Neural cell (in vitro differentiated cells): ENCODE measurements around the gene DNAJC5G. TPM values are rescaled to one million over a fixed set of nuclear protein-coding genes. Genes with fewer than 3 reads are reported as not detected.

Experiments
- H2AFZ ChIP-seq: fragments of 200-600, 300-800 bp; sonication (generic), shearing (Covaris generic); 2 replicates; pipeline ENCODE4 v1.6.0; 2014; ENCODE audit warnings: low read depth, mild to moderate bottlenecking, antibody characterized with exemption, low read length, moderate library complexity
- H3F3A ChIP-seq: fragments of 200-600 bp; shearing (Covaris generic); 2 replicates; pipeline ENCODE4 v1.6.1; 2016; ENCODE audit warnings: mild to moderate bottlenecking, moderate library complexity, mixed read lengths, antibody characterized with exemption, low read length; ENCODE audit not compliant: insufficient read depth, poor library complexity, severe bottlenecking
- H3K27ac ChIP-seq: fragments of 200-600, 300-800 bp; sonication (generic), shearing (Covaris generic); 2 replicates; pipeline ENCODE4 v1.5.1; 2014; ENCODE audit warnings: mild to moderate bottlenecking, low read length, moderate library complexity
- H3K27me3 ChIP-seq: fragments of 300-800, 200-600 bp; sonication (generic), shearing (Covaris generic); 2 replicates; pipeline ENCODE4 v1.6.0; 2014; ENCODE audit warnings: mild to moderate bottlenecking, low read depth, low read length, moderate library complexity; ENCODE audit not compliant: insufficient read depth
- H3K36me3 ChIP-seq: fragments of 300-800, 200-600 bp; sonication (generic), shearing (Covaris generic); 2 replicates; pipeline ENCODE4 v1.5.1; 2014; ENCODE audit warnings: mild to moderate bottlenecking, antibody characterized with exemption, low read length, moderate library complexity; ENCODE audit not compliant: insufficient read depth
- H3K4me2 ChIP-seq: fragments of 300-800, 200-600 bp; sonication (generic), shearing (Covaris generic); 2 replicates; pipeline ENCODE4 v1.6.0; 2014; ENCODE audit warnings: mild to moderate bottlenecking, low read length
- H3K4me3 ChIP-seq: fragments of 300-800, 200-600 bp; sonication (generic), shearing (Covaris generic); 2 replicates; pipeline ENCODE4 v1.5.1; 2014; ENCODE audit warnings: mild to moderate bottlenecking, low read length, moderate library complexity
- H3K79me2 ChIP-seq: fragments of 200-600 bp; shearing (Covaris generic); replicated peaks from 2 replicates; pipeline ENCODE4 v1.6.0; 2014; ENCODE audit warnings: mild to moderate bottlenecking, low read length, moderate library complexity; ENCODE audit not compliant: insufficient read depth
- H3K9ac ChIP-seq: fragments of 300-800, 200-600 bp; sonication (generic), shearing (Covaris generic); 2 replicates; pipeline ENCODE4 v1.6.1; 2016; ENCODE audit warnings: mild to moderate bottlenecking, low read length, mixed read lengths
- H3K9me2 ChIP-seq: fragments of 200-600 bp; shearing (Covaris generic); 2 replicates; pipeline ENCODE4 v1.6.1; 2016; ENCODE audit warnings: mild to moderate bottlenecking, low read length, mixed read lengths; ENCODE audit not compliant: insufficient read depth
- H3K9me3 ChIP-seq: fragments of 200-600, 300-800 bp; sonication (generic), shearing (Covaris generic); 2 replicates; pipeline ENCODE4 v1.6.1; 2016; ENCODE audit warnings: mild to moderate bottlenecking, mixed run types, low read length, moderate library complexity, mixed read lengths
- H4K20me1 ChIP-seq: fragments of 200-600 bp; shearing (Covaris generic); 2 replicates; pipeline ENCODE4 v1.6.1; 2016; ENCODE audit warnings: mild to moderate bottlenecking, mixed run types; ENCODE audit not compliant: insufficient read depth
- EP300 ChIP-seq: fragments of 450-650 bp; conservative IDR thresholded peaks from 2 replicates; pipeline ENCODE4 v1.6.1; 2014; ENCODE audit warnings: antibody characterized with exemption, mild to moderate bottlenecking, moderate library complexity; ENCODE audit not compliant: poor library complexity, severe bottlenecking
- EZH2 ChIP-seq: fragments of 200-600, 300-800 bp; shearing (Covaris generic), sonication (generic); IDR thresholded peaks from 2 replicates; pipeline ENCODE4 v1.6.1; 2014; ENCODE audit warnings: antibody characterized with exemption, low read length, borderline replicate concordance, mild to moderate bottlenecking; ENCODE audit not compliant: insufficient read depth, poor library complexity, severe bottlenecking
- MXI1 ChIP-seq: fragments of 450-650 bp; conservative IDR thresholded peaks from 2 replicates; pipeline ENCODE4 v1.6.1; 2014; ENCODE audit warnings: antibody characterized with exemption, mild to moderate bottlenecking; ENCODE audit not compliant: poor library complexity, severe bottlenecking
- POLR2AphosphoS5 ChIP-seq: IDR thresholded peaks from 2 replicates; pipeline ENCODE4 v1.6.1; 2012
- RAD21 ChIP-seq: fragments of 450-650 bp; conservative IDR thresholded peaks from 2 replicates; pipeline ENCODE4 v1.6.1; 2014; ENCODE audit warnings: antibody characterized with exemption, mild to moderate bottlenecking, moderate library complexity
- SMC3 ChIP-seq: fragments of 450-650 bp; conservative IDR thresholded peaks from 2 replicates; pipeline ENCODE4 v1.6.1; 2014; ENCODE audit warnings: antibody characterized with exemption, mild to moderate bottlenecking, moderate library complexity; ENCODE audit not compliant: poor library complexity
- TAF1 ChIP-seq: IDR thresholded peaks from 2 replicates; pipeline ENCODE4 v1.6.1; 2012; ENCODE audit warnings: low read depth
- polyA plus RNA-seq: library from polyadenylated mRNA; depleted of rRNA; stranded (reverse); fragments of >200 nt; gene quantifications from 2 replicates; pipeline ENCODE4 v1.2.3, GENCODE V29; 2014
- TF ChIP-seq, protein P1 (sequence below): fragments of 450-650 bp; IDR thresholded peaks from 2 replicates; pipeline ENCODE4 v1.5.1; 2014; ENCODE audit warnings: antibody characterized with exemption, mild to moderate bottlenecking, moderate library complexity; ENCODE audit not compliant: poor library complexity, severe bottlenecking
- TF ChIP-seq, protein P2 (sequence below): IDR thresholded peaks from 2 replicates; pipeline ENCODE4 v1.6.1; 2012; ENCODE audit warnings: borderline replicate concordance

DNAJC5G gene
- polyA plus RNA-seq, 1 donor from 2014 or later: not detected

DNA sequence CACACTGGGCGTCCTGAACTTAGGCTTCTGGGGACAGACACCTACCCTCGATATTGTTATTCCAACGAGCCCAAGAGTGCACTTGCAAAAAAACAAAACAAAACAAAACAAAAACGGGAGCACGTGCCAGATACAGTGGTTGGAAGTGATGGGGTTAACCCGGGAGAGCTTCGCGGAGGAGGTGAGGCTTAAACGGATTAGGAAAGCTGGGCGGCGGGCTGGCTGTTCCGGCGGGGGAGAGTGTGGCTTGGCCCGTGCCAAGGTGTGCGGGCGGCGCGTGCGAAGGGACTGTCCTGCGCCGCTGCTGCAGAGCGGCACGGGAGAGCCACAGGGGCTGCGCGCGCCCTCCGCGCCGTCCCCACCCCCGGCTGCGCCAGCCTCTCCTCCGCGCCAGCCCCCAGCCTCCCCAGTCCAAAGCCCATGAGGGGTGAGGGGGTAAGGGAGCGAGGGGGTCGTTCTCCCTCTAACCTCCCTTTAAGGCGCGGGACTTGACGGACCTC lies 10.9 kb upstream of the DNAJC5G start:
- Histone ChIP-seq H3K27me3 (peaks cover 87% of the 10 kb centered on the region), H2AFZ (no peak overlapping the region), H3K4me3 (peak overlapping the region; percentile 62), H3K9me2 (no peaks in the 10 kb centered on the region), H3K79me2 (no peaks in the 10 kb centered on the region), H3F3A (no peaks in the 10 kb centered on the region), H3K27ac (no peak overlapping the region), H3K36me3 (no peaks in the 10 kb centered on the region), H4K20me1 (no peaks in the 10 kb centered on the region), H3K9ac (no peak overlapping the region), H3K4me2 (no peak overlapping the region), H3K9me3 (no peaks in the 10 kb centered on the region)
- TF ChIP-seq POLR2AphosphoS5: peak; percentile 10
- TF ChIP-seq RAD21: no peak

DNA sequence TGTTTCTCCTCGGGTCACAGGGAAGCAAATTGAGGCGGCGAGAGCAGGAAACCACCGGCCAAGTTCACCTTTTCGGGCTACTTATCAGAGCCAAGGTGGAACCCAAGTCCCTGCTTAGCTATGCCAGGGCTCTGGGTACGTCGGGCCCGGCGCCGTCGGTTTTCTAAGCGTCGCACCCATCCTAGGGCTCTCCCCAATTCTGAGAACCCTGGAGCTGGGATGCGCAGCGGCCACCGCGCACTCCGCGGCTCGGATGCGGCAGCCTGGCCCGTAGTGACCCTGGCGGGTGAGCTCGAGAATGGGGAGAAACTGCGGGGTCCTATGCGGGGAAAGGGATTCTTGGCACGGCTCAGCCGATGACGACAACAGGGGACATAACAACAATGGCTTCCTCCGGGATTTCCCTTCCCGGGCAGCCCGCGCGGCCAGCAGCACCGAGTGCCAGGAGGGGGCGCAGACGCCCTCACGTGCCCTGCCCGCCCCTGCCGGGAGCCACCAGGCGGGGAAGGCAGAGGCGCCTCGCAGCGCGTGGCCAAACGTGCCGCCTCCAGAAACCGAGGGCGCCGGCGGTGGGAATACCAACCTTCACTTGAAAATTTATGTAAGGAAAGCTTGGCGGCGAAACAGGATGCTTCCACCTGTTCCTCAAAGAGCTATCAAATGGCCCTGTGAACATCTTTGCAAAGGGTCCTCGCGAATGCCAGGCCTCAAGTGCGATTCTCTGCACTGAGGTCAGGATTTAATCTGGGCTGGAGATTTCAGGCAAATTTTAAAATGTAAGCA lies 10.3 kb upstream of the DNAJC5G start:
- Histone ChIP-seq H3K9me3 (no peaks in the 10 kb centered on the region), H3K9ac (peak overlapping the region; percentile 19), H3K79me2 (no peaks in the 10 kb centered on the region), H2AFZ (no peak overlapping the region), H3F3A (no peaks in the 10 kb centered on the region), H4K20me1 (no peaks in the 10 kb centered on the region), H3K9me2 (no peaks in the 10 kb centered on the region), H3K27ac (no peak overlapping the region), H3K4me2 (no peak overlapping the region), H3K27me3 (peaks cover 81% of the 10 kb centered on the region), H3K36me3 (no peaks in the 10 kb centered on the region), H3K4me3 (peak overlapping the region; percentile 62)
- peak; percentile 44 for TF ChIP-seq RAD21
- TF ChIP-seq EZH2: peak; percentile 25
- TF ChIP-seq, protein P1, sequence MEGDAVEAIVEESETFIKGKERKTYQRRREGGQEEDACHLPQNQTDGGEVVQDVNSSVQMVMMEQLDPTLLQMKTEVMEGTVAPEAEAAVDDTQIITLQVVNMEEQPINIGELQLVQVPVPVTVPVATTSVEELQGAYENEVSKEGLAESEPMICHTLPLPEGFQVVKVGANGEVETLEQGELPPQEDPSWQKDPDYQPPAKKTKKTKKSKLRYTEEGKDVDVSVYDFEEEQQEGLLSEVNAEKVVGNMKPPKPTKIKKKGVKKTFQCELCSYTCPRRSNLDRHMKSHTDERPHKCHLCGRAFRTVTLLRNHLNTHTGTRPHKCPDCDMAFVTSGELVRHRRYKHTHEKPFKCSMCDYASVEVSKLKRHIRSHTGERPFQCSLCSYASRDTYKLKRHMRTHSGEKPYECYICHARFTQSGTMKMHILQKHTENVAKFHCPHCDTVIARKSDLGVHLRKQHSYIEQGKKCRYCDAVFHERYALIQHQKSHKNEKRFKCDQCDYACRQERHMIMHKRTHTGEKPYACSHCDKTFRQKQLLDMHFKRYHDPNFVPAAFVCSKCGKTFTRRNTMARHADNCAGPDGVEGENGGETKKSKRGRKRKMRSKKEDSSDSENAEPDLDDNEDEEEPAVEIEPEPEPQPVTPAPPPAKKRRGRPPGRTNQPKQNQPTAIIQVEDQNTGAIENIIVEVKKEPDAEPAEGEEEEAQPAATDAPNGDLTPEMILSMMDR: peak; percentile 75
- no peak for TF ChIP-seq POLR2AphosphoS5
- peak; percentile 64 for TF ChIP-seq SMC3
- TF ChIP-seq MXI1: peak; percentile 40
- TF ChIP-seq TAF1: no peak
- TF ChIP-seq, protein P2, sequence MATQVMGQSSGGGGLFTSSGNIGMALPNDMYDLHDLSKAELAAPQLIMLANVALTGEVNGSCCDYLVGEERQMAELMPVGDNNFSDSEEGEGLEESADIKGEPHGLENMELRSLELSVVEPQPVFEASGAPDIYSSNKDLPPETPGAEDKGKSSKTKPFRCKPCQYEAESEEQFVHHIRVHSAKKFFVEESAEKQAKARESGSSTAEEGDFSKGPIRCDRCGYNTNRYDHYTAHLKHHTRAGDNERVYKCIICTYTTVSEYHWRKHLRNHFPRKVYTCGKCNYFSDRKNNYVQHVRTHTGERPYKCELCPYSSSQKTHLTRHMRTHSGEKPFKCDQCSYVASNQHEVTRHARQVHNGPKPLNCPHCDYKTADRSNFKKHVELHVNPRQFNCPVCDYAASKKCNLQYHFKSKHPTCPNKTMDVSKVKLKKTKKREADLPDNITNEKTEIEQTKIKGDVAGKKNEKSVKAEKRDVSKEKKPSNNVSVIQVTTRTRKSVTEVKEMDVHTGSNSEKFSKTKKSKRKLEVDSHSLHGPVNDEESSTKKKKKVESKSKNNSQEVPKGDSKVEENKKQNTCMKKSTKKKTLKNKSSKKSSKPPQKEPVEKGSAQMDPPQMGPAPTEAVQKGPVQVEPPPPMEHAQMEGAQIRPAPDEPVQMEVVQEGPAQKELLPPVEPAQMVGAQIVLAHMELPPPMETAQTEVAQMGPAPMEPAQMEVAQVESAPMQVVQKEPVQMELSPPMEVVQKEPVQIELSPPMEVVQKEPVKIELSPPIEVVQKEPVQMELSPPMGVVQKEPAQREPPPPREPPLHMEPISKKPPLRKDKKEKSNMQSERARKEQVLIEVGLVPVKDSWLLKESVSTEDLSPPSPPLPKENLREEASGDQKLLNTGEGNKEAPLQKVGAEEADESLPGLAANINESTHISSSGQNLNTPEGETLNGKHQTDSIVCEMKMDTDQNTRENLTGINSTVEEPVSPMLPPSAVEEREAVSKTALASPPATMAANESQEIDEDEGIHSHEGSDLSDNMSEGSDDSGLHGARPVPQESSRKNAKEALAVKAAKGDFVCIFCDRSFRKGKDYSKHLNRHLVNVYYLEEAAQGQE: no peak
- TF ChIP-seq EP300: no peak
